ENCODE measurements around the gene PIGQ. TPM values are rescaled to one million over a fixed set of nuclear protein-coding genes. Genes with fewer than 3 reads are reported as not detected.
A peak's percentile ranks its signal among the peaks of the same experiment; 100 is the strongest.

The PIGQ gene
- total and polyA plus RNA-seq, 2 of the 13 experiments (the other 11 are each of a cell fraction or from before 2014, with no cell fraction given) = 7.7 to 19.7 TPM

DNA sequence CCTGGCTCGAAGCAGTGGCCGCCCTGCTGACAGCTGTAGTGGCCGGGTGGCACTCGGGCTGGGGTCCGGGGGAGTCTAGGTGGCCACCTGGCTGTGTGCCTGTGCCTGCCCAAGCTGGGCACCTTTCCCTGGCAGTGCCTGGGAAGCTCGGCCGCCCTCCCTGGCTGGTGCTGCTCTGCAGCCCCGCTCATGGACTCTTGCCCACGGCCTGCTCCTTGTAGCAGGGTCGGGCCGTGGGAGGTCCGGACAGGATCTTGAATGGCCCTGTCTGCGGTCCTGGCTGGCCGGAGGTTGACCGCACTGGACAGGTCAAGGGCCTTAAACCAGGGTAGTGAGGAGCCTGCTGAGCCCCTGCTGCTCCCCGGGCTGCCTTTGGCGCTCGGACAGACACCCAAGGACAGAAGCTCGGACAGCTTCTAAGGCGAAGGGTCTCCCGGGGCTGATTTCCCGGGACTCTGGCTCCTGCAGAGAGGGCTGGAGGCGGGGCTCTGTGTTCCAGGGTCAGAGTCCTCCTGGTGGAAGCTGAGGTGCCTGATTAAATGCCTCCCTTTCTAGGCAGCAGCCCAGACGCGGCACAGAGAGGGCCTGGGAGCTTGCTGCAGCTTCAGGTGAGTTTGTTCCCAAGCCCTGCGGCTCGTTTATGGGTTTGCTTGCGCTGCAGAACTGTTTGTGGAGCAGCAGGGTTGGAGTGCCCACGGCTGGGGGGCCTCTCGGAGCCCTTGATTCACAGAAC lies 36.2 kb upstream of the PIGQ start (continued):
- no peak for TF ChIP-seq TERF1 (CRISPR knock-in tag; IDR thresholded peaks at IDR 0.05)
- TF ChIP-seq MLLT10 (CRISPR knock-in tag; IDR thresholded peaks at IDR 0.05) = no peak
- TF ChIP-seq, protein P1, sequence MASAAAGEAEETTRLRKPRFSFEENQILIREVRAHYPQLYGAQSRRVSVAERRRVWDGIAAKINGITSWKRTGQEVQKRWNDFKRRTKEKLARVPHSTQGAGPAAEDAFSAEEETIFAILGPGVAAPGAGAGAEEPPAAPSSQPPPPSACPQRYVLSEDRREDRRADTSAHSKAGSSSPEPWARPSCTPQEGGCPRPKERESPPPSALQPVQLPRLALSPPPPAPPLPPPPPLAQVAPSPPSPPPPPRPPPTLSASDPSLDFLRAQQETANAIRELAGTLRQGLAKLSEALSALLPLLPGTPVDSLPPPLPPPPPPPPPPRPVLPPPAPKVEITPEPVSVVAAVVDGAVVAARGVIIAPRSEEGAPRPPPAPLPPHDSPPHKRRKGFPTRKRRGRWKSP (CRISPR knock-in tag; IDR thresholded peaks at IDR 0.05) = 0 out of 2 replicates have a peak, but pooled peaks have one; percentile 42
- 0 out of 2 replicates have a peak, but pooled peaks have one; percentile 44 for TF ChIP-seq BRD4 (CRISPR knock-in tag; IDR thresholded peaks at IDR 0.05)
- no peak for TF ChIP-seq ZNF44 (CRISPR knock-in tag; IDR thresholded peaks at IDR 0.05)
- no peak for TF ChIP-seq NCOA5 (CRISPR knock-in tag; IDR thresholded peaks at IDR 0.05)
- TF ChIP-seq ISX (CRISPR knock-in tag; conservative IDR thresholded peaks at IDR 0.05) = no peak
- no peak for TF ChIP-seq MED1 (CRISPR knock-in tag; IDR thresholded peaks at IDR 0.05)
- TF ChIP-seq GLI4 (CRISPR knock-in tag; IDR thresholded peaks at IDR 0.05; ENCODE audit: borderline replicate concordance) = 0 out of 2 replicates have a peak, but pooled peaks have one; percentile 23
- TF ChIP-seq, protein P2, sequence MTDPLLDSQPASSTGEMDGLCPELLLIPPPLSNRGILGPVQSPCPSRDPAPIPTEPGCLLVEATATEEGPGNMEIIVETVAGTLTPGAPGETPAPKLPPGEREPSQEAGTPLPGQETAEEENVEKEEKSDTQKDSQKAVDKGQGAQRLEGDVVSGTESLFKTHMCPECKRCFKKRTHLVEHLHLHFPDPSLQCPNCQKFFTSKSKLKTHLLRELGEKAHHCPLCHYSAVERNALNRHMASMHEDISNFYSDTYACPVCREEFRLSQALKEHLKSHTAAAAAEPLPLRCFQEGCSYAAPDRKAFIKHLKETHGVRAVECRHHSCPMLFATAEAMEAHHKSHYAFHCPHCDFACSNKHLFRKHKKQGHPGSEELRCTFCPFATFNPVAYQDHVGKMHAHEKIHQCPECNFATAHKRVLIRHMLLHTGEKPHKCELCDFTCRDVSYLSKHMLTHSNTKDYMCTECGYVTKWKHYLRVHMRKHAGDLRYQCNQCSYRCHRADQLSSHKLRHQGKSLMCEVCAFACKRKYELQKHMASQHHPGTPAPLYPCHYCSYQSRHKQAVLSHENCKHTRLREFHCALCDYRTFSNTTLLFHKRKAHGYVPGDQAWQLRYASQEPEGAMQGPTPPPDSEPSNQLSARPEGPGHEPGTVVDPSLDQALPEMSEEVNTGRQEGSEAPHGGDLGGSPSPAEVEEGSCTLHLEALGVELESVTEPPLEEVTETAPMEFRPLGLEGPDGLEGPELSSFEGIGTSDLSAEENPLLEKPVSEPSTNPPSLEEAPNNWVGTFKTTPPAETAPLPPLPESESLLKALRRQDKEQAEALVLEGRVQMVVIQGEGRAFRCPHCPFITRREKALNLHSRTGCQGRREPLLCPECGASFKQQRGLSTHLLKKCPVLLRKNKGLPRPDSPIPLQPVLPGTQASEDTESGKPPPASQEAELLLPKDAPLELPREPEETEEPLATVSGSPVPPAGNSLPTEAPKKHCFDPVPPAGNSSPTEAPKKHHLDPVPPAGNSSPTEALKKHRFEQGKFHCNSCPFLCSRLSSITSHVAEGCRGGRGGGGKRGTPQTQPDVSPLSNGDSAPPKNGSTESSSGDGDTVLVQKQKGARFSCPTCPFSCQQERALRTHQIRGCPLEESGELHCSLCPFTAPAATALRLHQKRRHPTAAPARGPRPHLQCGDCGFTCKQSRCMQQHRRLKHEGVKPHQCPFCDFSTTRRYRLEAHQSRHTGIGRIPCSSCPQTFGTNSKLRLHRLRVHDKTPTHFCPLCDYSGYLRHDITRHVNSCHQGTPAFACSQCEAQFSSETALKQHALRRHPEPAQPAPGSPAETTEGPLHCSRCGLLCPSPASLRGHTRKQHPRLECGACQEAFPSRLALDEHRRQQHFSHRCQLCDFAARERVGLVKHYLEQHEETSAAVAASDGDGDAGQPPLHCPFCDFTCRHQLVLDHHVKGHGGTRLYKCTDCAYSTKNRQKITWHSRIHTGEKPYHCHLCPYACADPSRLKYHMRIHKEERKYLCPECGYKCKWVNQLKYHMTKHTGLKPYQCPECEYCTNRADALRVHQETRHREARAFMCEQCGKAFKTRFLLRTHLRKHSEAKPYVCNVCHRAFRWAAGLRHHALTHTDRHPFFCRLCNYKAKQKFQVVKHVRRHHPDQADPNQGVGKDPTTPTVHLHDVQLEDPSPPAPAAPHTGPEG (CRISPR knock-in tag; IDR thresholded peaks at IDR 0.05) = 0 out of 2 replicates have a peak, but pooled peaks have one; percentile 35
- no peak for TF ChIP-seq SALL2 (CRISPR knock-in tag; IDR thresholded peaks at IDR 0.05)
- TF ChIP-seq ZFP36L2 (CRISPR knock-in tag; IDR thresholded peaks at IDR 0.05) = no peak
- TF ChIP-seq, protein P3, sequence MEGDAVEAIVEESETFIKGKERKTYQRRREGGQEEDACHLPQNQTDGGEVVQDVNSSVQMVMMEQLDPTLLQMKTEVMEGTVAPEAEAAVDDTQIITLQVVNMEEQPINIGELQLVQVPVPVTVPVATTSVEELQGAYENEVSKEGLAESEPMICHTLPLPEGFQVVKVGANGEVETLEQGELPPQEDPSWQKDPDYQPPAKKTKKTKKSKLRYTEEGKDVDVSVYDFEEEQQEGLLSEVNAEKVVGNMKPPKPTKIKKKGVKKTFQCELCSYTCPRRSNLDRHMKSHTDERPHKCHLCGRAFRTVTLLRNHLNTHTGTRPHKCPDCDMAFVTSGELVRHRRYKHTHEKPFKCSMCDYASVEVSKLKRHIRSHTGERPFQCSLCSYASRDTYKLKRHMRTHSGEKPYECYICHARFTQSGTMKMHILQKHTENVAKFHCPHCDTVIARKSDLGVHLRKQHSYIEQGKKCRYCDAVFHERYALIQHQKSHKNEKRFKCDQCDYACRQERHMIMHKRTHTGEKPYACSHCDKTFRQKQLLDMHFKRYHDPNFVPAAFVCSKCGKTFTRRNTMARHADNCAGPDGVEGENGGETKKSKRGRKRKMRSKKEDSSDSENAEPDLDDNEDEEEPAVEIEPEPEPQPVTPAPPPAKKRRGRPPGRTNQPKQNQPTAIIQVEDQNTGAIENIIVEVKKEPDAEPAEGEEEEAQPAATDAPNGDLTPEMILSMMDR (CRISPR knock-in tag; IDR thresholded peaks at IDR 0.05) = peak; percentile 33; the same call in 1 of the 2 replicates
- no peak for TF ChIP-seq HHEX (CRISPR knock-in tag; IDR thresholded peaks at IDR 0.05)
- TF ChIP-seq ATF1 (CRISPR knock-in tag; IDR thresholded peaks at IDR 0.05) = no peak
- TF ChIP-seq, protein P4, sequence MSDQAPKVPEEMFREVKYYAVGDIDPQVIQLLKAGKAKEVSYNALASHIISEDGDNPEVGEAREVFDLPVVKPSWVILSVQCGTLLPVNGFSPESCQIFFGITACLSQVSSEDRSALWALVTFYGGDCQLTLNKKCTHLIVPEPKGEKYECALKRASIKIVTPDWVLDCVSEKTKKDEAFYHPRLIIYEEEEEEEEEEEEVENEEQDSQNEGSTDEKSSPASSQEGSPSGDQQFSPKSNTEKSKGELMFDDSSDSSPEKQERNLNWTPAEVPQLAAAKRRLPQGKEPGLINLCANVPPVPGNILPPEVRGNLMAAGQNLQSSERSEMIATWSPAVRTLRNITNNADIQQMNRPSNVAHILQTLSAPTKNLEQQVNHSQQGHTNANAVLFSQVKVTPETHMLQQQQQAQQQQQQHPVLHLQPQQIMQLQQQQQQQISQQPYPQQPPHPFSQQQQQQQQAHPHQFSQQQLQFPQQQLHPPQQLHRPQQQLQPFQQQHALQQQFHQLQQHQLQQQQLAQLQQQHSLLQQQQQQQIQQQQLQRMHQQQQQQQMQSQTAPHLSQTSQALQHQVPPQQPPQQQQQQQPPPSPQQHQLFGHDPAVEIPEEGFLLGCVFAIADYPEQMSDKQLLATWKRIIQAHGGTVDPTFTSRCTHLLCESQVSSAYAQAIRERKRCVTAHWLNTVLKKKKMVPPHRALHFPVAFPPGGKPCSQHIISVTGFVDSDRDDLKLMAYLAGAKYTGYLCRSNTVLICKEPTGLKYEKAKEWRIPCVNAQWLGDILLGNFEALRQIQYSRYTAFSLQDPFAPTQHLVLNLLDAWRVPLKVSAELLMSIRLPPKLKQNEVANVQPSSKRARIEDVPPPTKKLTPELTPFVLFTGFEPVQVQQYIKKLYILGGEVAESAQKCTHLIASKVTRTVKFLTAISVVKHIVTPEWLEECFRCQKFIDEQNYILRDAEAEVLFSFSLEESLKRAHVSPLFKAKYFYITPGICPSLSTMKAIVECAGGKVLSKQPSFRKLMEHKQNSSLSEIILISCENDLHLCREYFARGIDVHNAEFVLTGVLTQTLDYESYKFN (CRISPR knock-in tag; conservative IDR thresholded peaks at IDR 0.05) = peak; percentile 58

Data from HepG2 (cell line).